HG03175 (cell line): ENCODE data around the gene HSF2.

Experiments
- ATAC-seq: cut with Tn5 transposase; IDR thresholded peaks from one replicate; pipeline ENCODE4 v1.9.1; 2021; ENCODE audit warnings: mild to moderate bottlenecking, moderate library complexity; ENCODE audit not compliant: unreplicated experiment

The HSF2 gene

DNA sequence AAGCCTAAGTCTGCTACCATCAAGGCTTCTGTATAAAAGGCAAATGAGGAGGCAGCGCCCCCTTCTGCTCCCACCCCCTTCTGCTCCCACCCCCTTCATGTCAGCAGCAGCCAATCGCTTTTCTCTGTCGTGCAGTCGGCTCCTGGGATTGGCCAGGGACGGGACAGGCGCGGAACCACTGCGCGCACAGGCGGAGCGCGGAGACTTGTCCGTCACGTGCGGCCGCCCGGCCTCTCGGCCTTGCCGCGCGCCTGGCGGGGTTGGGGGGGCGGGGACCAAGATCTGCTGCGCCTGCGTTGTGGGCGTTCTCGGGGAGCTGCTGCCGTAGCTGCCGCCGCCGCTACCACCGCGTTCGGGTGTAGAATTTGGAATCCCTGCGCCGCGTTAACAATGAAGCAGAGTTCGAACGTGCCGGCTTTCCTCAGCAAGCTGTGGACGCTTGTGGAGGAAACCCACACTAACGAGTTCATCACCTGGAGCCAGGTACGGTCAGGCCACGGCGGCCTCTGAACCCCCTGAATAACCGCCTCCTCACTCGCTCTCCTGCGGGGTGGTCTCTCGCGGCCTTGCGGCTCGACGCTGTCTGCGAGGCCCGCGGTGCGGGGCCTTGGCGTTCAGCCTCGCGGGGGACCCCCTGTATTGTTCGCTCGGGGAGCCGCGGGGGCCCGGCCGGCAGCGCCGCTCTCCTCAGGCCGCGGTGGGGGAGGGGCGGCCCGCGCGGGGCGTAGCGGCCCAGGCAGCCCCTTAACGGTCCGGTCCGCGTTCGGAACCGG, at the start of gene HSF2:
Gene HSF2, plus strand, starts transcription at position 305 of the 773 bp plus-strand sequence. Its CDS starts 86 bp downstream, at position 391.
- peak; percentile 99 for ATAC-seq

DNA sequence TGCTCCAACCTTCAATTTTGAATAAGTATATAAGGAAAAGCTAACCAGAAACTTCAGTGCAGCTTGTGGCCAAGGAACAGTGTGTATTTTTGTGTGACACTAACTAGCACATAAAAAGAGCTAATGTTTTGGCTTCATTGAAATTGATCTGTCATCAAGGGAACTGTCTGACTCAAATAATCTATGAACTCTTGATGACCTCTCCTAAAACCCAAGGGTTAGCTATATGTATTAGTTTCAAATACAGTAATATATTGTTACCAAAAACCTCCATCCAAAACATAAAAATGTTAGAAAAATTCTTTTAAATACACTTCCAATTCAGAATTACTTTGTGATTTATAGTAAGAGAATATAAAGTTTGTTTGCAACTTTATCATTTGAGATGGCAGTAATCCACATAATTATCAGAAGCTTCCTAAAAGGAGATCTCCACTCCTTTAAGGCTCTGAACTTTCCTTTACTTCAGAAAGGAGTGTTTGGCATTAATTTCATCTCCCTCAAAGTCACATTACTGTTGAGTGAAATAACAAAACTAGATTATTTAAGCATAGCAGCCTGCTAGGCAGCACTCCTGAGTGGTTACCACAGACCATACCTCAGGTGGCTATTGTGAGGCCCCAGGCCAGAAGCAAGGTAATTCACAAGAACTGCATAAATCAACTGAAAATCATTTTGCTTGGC, 46.3 kb upstream of the HSF2 start:
- ATAC-seq, result no peak

- no peak for ATAC-seq
Observed at GRCh38 chr6:122360809-122361208, 38.6 kb upstream of the HSF2 start.

- no peak for ATAC-seq
Observed at GRCh38 chr6:122361314-122361979, 38.0 kb upstream of the HSF2 start.

DNA sequence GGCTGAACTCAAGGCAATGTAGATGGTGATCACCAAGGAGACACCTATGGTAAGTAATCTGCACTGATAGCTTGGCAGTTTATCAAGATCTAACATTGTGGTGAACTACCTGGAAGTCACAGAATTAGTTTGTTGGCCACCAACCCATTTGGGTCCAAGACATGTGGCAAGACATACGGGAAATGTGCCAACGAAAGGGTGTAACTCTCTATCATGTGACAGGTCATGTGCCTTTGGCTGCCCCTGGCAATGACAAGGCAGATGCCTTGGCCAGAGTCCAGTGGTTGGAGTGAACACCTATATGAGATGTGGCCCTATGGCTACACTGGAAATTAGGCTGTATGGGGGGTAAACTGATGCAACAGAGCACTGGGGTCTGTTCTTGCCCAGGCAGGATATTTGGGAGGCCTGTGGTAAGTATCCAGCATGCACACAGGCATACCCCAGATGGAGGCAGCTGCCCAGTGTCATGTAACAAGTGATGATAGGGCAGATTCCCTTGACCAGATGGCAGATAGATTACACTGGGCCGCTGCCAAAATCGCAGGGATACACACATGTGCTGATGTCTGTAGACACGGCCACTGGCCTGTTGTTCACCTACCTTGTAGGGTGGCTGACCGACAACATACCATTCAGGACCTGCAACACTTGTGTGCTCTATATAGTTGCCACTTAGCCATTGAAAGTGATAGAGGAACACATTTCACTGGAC, 35.5 kb upstream of the HSF2 start:
- ATAC-seq, result no peak

- ATAC-seq, result no peak
Observed at GRCh38 chr6:122365775-122366403, 33.6 kb upstream of the HSF2 start.

GRCh38 chr6:122367171-122367570, 32.3 kb upstream of the HSF2 start:
- no peak for ATAC-seq

- no peak for ATAC-seq
Observed at GRCh38 chr6:122369536-122369935, 29.9 kb upstream of the HSF2 start.

- no peak for ATAC-seq
Observed at GRCh38 chr6:122372647-122373046, 26.8 kb upstream of the HSF2 start.

DNA sequence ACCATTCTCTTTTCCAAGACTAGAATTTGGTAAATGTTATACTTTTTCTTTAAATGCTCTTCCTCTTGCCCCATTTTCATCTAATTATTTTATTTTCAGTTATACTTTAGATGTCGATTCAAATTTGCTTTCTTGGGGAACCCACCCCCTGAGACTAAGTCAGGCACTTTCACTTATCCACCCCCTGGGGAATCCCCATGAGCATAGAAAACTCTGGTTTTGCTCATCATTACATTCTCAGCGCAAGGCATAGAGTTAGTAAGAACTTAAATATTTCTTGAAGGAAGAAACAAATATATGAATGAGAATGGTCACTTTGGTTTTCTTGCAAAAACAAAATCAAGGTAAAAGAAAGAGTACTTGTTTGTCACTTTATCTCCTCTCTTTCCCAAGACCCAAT, 25.1 kb upstream of the HSF2 start:
- no peak for ATAC-seq

DNA sequence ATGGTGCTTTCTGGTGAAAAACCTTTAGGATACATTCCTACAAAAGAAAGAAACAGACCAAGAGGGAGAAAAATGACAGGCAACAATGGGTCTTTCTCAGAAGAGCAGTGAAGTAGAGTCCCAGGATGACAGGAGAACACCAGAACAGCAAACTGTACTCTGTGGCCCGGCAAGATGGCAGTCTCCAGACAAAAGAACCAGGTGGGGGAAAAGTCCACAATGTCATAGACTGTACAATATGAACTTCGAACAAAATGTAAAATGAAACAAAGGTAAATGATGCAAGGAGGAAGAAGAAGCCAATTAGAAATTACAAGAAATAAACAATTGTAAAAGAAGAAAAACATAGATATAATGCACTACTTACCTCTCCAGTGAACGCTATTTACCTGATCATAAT, 23.2 kb upstream of the HSF2 start:
- no peak for ATAC-seq

- ATAC-seq, result peak; percentile 100
Observed at GRCh38 chr6:122381494-122382265, 17.8 kb upstream of the HSF2 start.

DNA sequence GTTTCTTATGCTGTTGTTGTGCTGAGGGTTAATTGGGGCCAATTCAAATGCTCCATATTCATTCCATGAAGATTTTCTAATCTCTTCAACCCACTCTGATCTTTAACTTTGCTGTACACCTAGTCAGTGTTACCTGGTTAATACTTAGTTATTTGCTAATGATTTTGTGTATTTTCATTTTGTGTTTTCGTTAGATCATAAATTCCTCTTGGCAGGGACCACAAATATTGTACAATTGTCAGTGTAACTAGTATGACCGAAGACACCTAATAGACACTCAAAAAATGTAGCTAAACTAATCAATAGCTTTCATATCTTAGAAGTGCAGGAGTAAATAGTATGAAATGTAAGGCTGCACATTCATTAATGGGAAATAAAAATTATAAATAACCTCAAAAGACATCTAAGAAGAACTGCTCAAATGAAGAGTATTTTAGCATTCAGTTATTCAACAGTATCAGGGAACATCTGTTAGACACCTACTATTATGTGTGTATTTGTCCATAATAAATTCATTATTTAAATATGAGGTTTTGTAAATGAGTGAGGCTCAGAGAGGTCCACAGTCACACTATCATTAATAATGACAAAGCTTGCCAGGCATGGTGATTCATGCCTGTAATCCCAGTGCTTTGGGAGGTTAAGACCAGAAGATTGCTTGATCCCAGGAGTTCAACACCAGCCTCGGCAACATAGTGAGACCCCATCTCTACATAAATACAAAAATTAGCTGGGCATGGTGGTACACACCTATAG, 13.4 kb upstream of the HSF2 start:
- no peak for ATAC-seq

DNA sequence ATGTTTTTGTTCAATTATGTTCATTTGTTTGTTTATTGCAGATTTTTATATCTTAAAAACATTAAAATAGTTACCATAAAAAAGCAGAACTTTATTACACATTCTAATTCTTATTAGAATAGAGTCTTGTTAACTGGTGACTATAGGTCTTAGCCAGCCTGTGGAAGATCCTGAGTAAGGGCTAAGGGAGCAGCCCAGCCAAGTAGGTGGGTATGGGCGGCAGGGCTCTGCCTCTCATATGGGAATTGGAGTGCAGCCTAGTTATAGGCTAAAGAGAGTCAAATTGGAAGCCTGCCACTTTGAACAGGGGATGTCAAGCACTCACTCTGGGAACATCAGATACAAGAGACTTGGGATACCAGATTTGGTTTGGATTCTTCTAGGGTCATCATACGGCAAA, 10.5 kb upstream of the HSF2 start:
- ATAC-seq, result no peak

- no peak for ATAC-seq
Observed at GRCh38 chr6:122389704-122390372, 9.6 kb upstream of the HSF2 start.

DNA sequence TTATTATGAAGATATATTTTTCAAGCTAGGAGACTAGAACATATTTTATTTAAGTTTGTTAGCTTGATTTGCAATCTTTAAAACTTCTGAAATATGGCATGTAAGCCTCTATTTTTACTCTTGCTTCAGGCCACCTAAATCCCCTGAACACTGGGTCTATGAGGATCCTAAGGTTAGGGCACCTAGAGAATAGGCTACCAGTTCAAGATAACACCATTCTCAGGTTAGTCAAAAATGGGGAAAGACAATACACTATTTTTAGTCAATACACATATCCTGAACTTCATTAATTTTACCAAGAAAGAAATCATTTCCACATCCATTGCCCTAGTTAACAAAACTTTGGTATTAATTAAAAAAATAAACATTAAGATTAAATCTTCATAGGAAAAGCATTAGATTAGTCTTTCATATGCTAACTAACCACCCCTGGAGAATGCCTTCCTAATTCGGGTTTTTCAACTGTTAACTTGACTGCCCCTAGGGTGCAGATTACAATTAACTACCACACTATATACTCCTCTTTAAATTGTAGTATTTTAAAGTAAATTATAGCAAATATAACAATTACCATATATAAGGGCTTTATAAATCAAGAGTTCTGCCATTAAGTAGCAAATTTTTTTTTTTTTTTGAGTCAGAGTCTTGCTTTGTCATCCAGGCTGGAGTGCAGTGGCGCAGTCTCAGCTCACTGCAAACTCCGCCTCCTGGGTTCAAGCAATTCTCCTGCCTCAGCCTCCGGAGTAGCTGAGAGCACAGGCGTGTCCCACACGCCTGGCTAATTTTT, 6.7 kb upstream of the HSF2 start:
- no peak for ATAC-seq

GRCh38 chr6:122393351-122393896, 6.0 kb upstream of the HSF2 start:
- ATAC-seq, result no peak

GRCh38 chr6:122394016-122394415, 5.4 kb upstream of the HSF2 start:
- ATAC-seq, result no peak
